Neural progenitor cell (in vitro differentiated cells): ENCODE data around the gene ZC4H2. TPM values are rescaled to one million over a fixed set of nuclear protein-coding genes. Genes with fewer than 3 reads are reported as not detected.
A peak's percentile ranks its signal among the peaks of the same experiment; 100 is the strongest.

ENCODE experiments used
- DNase-seq: peaks from one replicate; pipeline ENCODE4 v3.0.0-alpha.2; 2016; ENCODE audit warnings: low spot score
- H2AFZ ChIP-seq: fragments of 200-600 bp; sonication (generic); replicated peaks from 2 replicates; pipeline ENCODE4 v1.6.1; 2016; ENCODE audit warnings: antibody characterized with exemption
- H3F3A ChIP-seq: fragments of 200-600 bp; sonication (generic); 2 replicates; pipeline ENCODE4 v1.6.1; 2016; ENCODE audit warnings: antibody characterized with exemption, low read depth
- H3K27ac ChIP-seq: fragments of 200-600 bp; sonication (generic); 2 replicates; pipeline ENCODE4 v1.5.1; 2016; ENCODE audit warnings: mild to moderate bottlenecking
- H3K27me3 ChIP-seq: fragments of 200-600 bp; sonication (generic); 2 replicates; pipeline ENCODE4 v1.6.1; 2016; ENCODE audit warnings: mild to moderate bottlenecking, moderate library complexity
- H3K36me3 ChIP-seq: fragments of 200-600 bp; sonication (generic); 2 replicates; pipeline ENCODE4 v1.5.1; 2016
- H3K4me1 ChIP-seq: fragments of 200-600 bp; sonication (generic); 2 replicates; pipeline ENCODE4 v1.6.1; 2016; ENCODE audit warnings: mixed run types
- H3K4me2 ChIP-seq: fragments of 200-600 bp; sonication (generic); 2 replicates; pipeline ENCODE4 v1.6.1; 2016
- H3K4me3 ChIP-seq: fragments of 200-600 bp; sonication (generic); 2 replicates; pipeline ENCODE4 v1.5.1; 2016
- H3K79me2 ChIP-seq: fragments of 200-600 bp; sonication (generic); 2 replicates; pipeline ENCODE4 v1.6.1; 2016; ENCODE audit warnings: low read depth
- H3K9ac ChIP-seq: fragments of 200-600 bp; sonication (generic); 2 replicates; pipeline ENCODE4 v1.6.1; 2016
- H3K9me3 ChIP-seq: fragments of 200-600 bp; sonication (generic); 2 replicates; pipeline ENCODE4 v1.5.1; 2016; ENCODE audit warnings: low read depth
- H4K20me1 ChIP-seq: fragments of 200-600 bp; sonication (generic); 2 replicates; pipeline ENCODE4 v1.6.1; 2016; ENCODE audit warnings: low read depth
- H3K27ac Mint-ChIP-seq: 3 replicates; pipeline ENCODE4 v1.8.0; 2021; ENCODE audit warnings: mixed read lengths
- H3K27me3 Mint-ChIP-seq: 2 replicates; pipeline ENCODE4 v1.8.0; 2022; ENCODE audit warnings: low read depth, mild to moderate bottlenecking, inconsistent platforms, moderate library complexity, mixed read lengths; ENCODE audit not compliant: insufficient read depth
- H3K36me3 Mint-ChIP-seq: 3 replicates; pipeline ENCODE4 v1.8.0; 2021; ENCODE audit warnings: mixed read lengths
- H3K4me1 Mint-ChIP-seq: 3 replicates; pipeline ENCODE4 v1.8.0; 2021; ENCODE audit warnings: mixed read lengths
- H3K4me3 Mint-ChIP-seq: 3 replicates; pipeline ENCODE4 v1.8.0; 2021; ENCODE audit warnings: mild to moderate bottlenecking, moderate library complexity, mixed read lengths
- H3K9me3 Mint-ChIP-seq: 3 replicates; pipeline ENCODE4 v1.8.0; 2020; ENCODE audit warnings: mixed read lengths
- CTCF ChIP-seq: fragments of 200-600 bp; sonication (generic); IDR thresholded peaks from 2 replicates; pipeline ENCODE4 v1.5.1; 2017; ENCODE audit warnings: antibody characterized with exemption, mild to moderate bottlenecking
- EZH2 ChIP-seq: fragments of 200-600 bp; sonication (generic); IDR thresholded peaks from 2 replicates; pipeline ENCODE4 v1.6.1; 2017; ENCODE audit warnings: antibody characterized with exemption, mild to moderate bottlenecking, moderate library complexity
- EZH2phosphoT487 ChIP-seq: fragments of 200-600 bp; sonication (generic); IDR thresholded peaks from 2 replicates; pipeline ENCODE4 v1.6.1; 2017; ENCODE audit warnings: antibody characterized with exemption
- total RNA-seq: library from RNA; depleted of rRNA; stranded (reverse); fragments of >200 nt; gene quantifications from 2 replicates; pipeline ENCODE4 v1.2.3, GENCODE V29; 2015; ENCODE audit warnings: low replicate concordance

Gene ZC4H2
- total RNA-seq, 1 donor from 2014 or later: 35.6 TPM

- Histone ChIP-seq H3K4me2 (peak overlapping the region; percentile 73), H3K27ac (no peak overlapping the region), H2AFZ (peak overlapping the region; percentile 53), H3K4me1 (no peaks in the 10 kb centered on the region), H3F3A (peaks cover 4% of the 10 kb centered on the region), H3K36me3 (no peaks in the 10 kb centered on the region), H3K27me3 (no peaks in the 10 kb centered on the region), H3K79me2 (peaks cover 46% of the 10 kb centered on the region), H3K4me3 (peak overlapping the region; percentile 68), H3K9me3 (peaks cover 19% of the 10 kb centered on the region), H3K9ac (no peak overlapping the region), H4K20me1 (no peaks in the 10 kb centered on the region)
- peak; percentile 72 for DNase-seq
- no peaks in the 10 kb centered on the region for H3K27me3 Mint-ChIP-seq
- H3K4me1 Mint-ChIP-seq: no peaks in the 10 kb centered on the region
- H3K27ac Mint-ChIP-seq: no peak overlapping the region
- H3K9me3 Mint-ChIP-seq: peaks cover 28% of the 10 kb centered on the region
- H3K4me3 Mint-ChIP-seq: peak overlapping the region; percentile 93
- peaks cover 24% of the 10 kb centered on the region for H3K36me3 Mint-ChIP-seq
- TF ChIP-seq EZH2: no peak
Measured at GRCh38 chrX:64975491-64975890, 759 bp downstream of the ZC4H2 start.

- Mint-ChIP-seq H3K9me3 (peaks cover 40% of the 10 kb centered on the region), H3K36me3 (no peaks in the 10 kb centered on the region), H3K4me3 (no peak overlapping the region), H3K27ac (no peak overlapping the region), H3K4me1 (no peaks in the 10 kb centered on the region), H3K27me3 (no peaks in the 10 kb centered on the region)
- Histone ChIP-seq H3F3A (no peaks in the 10 kb centered on the region), H3K4me2 (no peak overlapping the region), H2AFZ (no peak overlapping the region), H3K4me3 (no peak overlapping the region), H3K27me3 (no peaks in the 10 kb centered on the region), H3K9me3 (peaks cover 16% of the 10 kb centered on the region), H4K20me1 (no peaks in the 10 kb centered on the region), H3K4me1 (no peaks in the 10 kb centered on the region), H3K79me2 (no peaks in the 10 kb centered on the region), H3K36me3 (no peaks in the 10 kb centered on the region), H3K9ac (no peak overlapping the region), H3K27ac (no peak overlapping the region)
- TF ChIP-seq EZH2phosphoT487 (no peak), EZH2 (no peak), CTCF (no peak)
- DNase-seq: no peak
Measured at GRCh38 chrX:64925480-64925879, 50.8 kb downstream of the ZC4H2 start.

- TF ChIP-seq CTCF: no peak
- no peak for TF ChIP-seq EZH2
- TF ChIP-seq EZH2phosphoT487: no peak
- H3F3A ChIP-seq: no peaks in the 10 kb centered on the region
- H3K9me3 ChIP-seq: no peaks in the 10 kb centered on the region
- no peak overlapping the region for H3K4me2 ChIP-seq
- Mint-ChIP-seq H3K4me1 (no peaks in the 10 kb centered on the region), H3K27me3 (peaks cover 4% of the 10 kb centered on the region), H3K27ac (no peak overlapping the region), H3K36me3 (peaks cover 44% of the 10 kb centered on the region), H3K4me3 (no peak overlapping the region), H3K9me3 (peaks cover 29% of the 10 kb centered on the region)
- no peaks in the 10 kb centered on the region for H4K20me1 ChIP-seq
- no peak overlapping the region for H3K4me3 ChIP-seq
- H3K36me3 ChIP-seq: no peaks in the 10 kb centered on the region
- no peak overlapping the region for H3K9ac ChIP-seq
- H3K27me3 ChIP-seq: no peaks in the 10 kb centered on the region
- no peaks in the 10 kb centered on the region for H3K4me1 ChIP-seq
- H3K27ac ChIP-seq: no peak overlapping the region
- H2AFZ ChIP-seq: no peak overlapping the region
- DNase-seq: no peak
- H3K79me2 ChIP-seq: no peaks in the 10 kb centered on the region
Measured at GRCh38 chrX:64908121-64908520, 68.1 kb downstream of the ZC4H2 start.

- Histone ChIP-seq H3K27me3 (no peaks in the 10 kb centered on the region), H4K20me1 (no peaks in the 10 kb centered on the region), H3K79me2 (no peaks in the 10 kb centered on the region), H3K27ac (no peak overlapping the region), H2AFZ (no peak overlapping the region), H3K9me3 (peaks cover 6% of the 10 kb centered on the region), H3K4me1 (no peaks in the 10 kb centered on the region), H3K4me2 (no peak overlapping the region), H3F3A (no peaks in the 10 kb centered on the region), H3K4me3 (no peak overlapping the region), H3K36me3 (no peaks in the 10 kb centered on the region), H3K9ac (no peak overlapping the region)
- H3K4me1 Mint-ChIP-seq: no peaks in the 10 kb centered on the region
- no peaks in the 10 kb centered on the region for H3K36me3 Mint-ChIP-seq
- DNase-seq: peak; percentile 69
- no peak overlapping the region for H3K4me3 Mint-ChIP-seq
- H3K9me3 Mint-ChIP-seq: peaks cover 29% of the 10 kb centered on the region
- no peak overlapping the region for H3K27ac Mint-ChIP-seq
- H3K27me3 Mint-ChIP-seq: peaks cover 7% of the 10 kb centered on the region
- TF ChIP-seq CTCF (peak; percentile 68), EZH2phosphoT487 (no peak)
Measured at GRCh38 chrX:64894454-64895038, 81.7 kb downstream of the ZC4H2 start.
